ENCODE data around the gene VPS37C. TPM values are rescaled to one million over a fixed set of nuclear protein-coding genes. Genes with fewer than 3 reads are reported as not detected.

VPS37C gene
- polyA plus RNA-seq, 3 donors = 16.9 to 22.0 (median 19.2) TPM

GRCh38 chr11:61145228-61146005 lies 15.8 kb downstream of the VPS37C start:
- DNase-seq (ENCODE audit: extremely low read depth in 1 of 11, low read depth in 9 of 11, low spot score in 4 of 11) = no peak

GRCh38 chr11:61144511-61145179 lies 16.6 kb downstream of the VPS37C start:
- DNase-seq (ENCODE audit: extremely low read depth in 1 of 11, low read depth in 9 of 11, low spot score in 4 of 11) = no peak

DNA sequence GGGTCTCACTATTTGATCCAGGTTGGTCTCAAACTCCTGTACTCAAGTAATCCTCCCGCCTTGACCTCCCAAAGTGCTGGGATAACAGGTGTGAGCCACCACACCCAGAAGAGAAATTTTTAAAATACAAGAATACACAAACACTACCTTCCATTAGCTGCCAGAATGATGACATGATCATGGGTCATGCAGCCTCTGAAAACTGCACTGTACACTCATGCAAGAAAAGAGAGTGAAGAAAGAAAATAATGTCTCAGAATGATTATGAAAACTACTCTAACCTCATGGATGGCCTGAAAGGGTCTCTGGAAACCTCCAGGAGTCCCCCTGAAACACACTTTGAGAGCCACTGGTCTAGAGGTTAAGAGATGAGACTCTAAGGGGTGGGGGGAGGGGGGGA lies 18.8 kb downstream of the VPS37C start:
- no peak for DNase-seq (ENCODE audit: extremely low read depth in 1 of 11, low read depth in 9 of 11, low spot score in 4 of 11)

DNA sequence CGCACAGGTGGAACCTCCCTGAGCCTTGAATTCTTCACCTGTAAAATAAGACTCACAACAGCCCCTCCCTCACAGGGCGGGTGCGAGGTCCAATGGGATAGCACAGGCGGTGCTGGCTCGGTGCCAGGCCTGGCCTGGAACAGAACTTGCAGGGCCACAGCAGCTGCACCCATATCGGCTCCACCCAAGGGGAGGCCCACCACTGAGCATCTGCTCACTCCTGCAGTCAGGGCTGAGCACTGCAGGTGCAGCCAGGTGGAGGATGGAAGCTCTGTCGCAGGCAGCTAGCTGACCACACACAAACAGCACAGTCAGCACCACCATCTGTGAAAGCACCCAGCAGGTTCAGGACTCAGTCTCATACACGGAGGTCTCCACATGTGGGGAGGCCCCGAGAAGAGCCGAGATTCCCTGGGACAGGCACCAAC lies 19.6 kb downstream of the VPS37C start:
- DNase-seq (ENCODE audit: extremely low read depth in 1 of 11, low read depth in 9 of 11, low spot score in 4 of 11) = no peak

- DNase-seq (ENCODE audit: extremely low read depth in 1 of 11, low read depth in 9 of 11, low spot score in 4 of 11) = no peak
These were observed 20.8 kb downstream of the VPS37C start for GRCh38 chr11:61140416-61140815.

DNA sequence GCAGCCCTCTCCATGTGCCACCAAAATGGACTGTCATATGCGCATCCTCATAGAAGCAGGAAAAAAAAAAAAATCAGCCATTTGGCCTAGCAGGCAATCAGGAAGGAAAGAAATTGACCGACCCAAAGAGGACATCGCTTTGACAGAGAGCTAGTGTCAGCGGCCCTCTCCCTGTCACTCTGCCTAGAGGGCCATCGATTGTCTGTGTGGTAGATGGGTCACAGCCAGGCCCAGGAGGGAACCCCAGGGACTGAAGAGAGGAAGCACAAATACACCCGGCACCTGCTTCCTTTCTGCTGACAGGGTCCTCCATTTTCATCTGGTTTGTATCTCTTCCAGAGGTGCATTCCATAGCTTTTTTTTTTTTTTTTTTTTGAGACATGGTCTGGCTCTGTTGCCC lies 21.8 kb downstream of the VPS37C start:
- DNase-seq (ENCODE audit: extremely low read depth in 1 of 11, low read depth in 9 of 11, low spot score in 4 of 11) = no peak

GRCh38 chr11:61138935-61139334 lies 22.3 kb downstream of the VPS37C start:
- no peak for DNase-seq (ENCODE audit: extremely low read depth in 1 of 11, low read depth in 9 of 11, low spot score in 4 of 11)

DNA sequence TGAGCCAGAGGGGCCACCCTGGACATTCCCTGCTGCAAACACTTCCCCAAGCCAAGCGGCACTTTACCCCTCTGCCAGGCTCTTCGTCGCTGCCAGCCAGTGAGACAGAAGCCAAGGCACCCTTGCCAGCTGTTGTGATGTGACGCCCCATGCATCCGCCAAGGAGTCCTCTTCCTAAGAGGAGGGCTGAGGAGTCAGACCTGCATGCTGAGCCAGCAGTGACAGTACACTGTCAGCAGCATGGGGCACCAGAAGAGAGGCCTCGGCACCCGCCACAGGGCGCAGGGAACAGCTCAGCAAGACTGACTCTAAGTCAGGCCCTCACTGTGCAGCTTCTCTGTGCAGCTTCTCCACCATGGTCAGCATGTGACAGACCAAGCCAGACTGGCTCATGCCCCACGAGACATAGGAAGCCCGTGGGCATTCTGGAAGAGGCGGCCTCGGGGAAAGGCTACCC lies 26.4 kb downstream of the VPS37C start:
- no peak for DNase-seq (ENCODE audit: extremely low read depth in 1 of 11, low read depth in 9 of 11, low spot score in 4 of 11)

DNA sequence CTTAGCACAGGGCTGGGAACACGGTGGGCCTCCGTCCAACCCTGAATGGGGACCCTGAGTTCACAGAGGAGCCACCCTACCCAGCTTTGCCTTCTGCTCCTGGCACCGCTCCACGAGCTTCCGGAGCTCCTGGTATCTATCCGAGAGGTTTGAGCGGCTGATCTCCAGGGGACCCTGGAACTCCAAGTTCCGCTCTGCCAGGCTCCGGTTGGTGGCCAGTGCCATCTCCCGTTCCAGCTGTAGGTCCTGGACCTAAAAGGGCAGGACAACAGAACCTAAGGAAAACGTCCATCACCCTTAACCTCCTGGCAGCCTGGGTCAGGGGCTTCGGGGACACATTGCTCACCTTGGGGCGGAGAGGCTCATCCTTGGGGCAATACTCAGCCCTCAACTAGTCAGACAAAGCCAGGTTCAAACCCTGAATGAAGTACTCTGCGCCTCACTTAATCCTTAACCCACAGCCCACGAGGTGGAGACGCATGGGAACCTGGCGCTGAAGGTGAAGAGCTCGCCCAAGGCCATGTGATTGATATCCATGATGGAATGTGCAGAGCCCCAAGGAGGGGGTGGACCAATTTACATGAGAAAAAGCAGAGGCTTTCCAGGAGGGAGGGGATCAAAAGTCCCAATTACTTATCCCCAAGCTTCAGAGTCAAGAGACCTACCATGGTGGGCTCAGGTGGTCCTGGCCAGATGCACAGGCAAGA lies 27.1 kb downstream of the VPS37C start:
- no peak for DNase-seq (ENCODE audit: extremely low read depth in 1 of 11, low read depth in 9 of 11, low spot score in 4 of 11)

DNA sequence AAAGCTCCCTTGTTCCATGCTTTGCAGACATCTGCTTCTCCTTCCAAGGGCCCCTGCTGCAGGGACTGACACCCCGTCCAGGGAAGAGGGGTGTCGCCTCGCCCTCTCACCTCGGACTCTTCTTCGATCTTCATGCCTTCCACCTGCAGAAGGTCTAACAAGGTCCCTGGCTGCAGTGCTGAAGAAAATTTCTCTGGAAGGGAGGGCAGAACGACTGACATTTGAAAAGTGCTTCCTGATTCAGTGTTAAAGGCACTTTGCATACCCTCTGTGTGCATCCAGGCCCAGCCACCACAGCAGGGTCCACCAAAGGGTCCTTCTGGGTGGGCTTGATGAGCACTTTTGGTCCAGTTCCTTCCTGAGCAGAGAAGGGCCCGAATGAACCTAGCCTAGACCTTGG lies 28.1 kb downstream of the VPS37C start:
- no peak for DNase-seq (ENCODE audit: extremely low read depth in 1 of 11, low read depth in 9 of 11, low spot score in 4 of 11)

- no peak for DNase-seq (ENCODE audit: extremely low read depth in 1 of 11, low read depth in 9 of 11, low spot score in 4 of 11)
These were observed 28.6 kb downstream of the VPS37C start for GRCh38 chr11:61132646-61133045.

- no peak for DNase-seq (ENCODE audit: extremely low read depth in 1 of 11, low read depth in 9 of 11, low spot score in 4 of 11)
These were observed 29.1 kb downstream of the VPS37C start for GRCh38 chr11:61131998-61132555.

DNA sequence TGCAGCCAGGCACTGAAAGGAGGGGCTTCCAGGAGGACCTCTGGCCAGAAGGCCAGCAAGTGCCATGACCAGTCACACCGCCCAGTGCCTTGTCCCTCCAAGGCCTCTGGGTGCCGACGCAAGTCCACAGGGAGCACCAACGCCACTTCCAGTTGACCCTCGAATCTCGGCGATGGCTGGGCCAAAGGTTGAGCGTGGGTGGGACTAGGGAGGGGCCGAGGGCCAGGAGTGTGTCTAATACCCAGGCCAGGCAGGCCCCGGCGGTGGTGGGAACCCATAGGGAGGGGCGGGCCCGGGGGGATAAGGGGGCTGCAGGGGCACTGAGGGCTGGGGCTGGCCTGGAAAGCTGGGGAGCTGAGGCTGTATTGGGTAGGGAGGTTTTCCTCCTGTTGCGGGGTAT lies 29.6 kb downstream of the VPS37C start:
- DNase-seq (ENCODE audit: extremely low read depth in 1 of 11, low read depth in 9 of 11, low spot score in 4 of 11) = no peak

GRCh38 chr11:61131186-61131585 lies 30.0 kb downstream of the VPS37C start:
- no peak for DNase-seq (ENCODE audit: extremely low read depth in 1 of 11, low read depth in 9 of 11, low spot score in 4 of 11)

DNA sequence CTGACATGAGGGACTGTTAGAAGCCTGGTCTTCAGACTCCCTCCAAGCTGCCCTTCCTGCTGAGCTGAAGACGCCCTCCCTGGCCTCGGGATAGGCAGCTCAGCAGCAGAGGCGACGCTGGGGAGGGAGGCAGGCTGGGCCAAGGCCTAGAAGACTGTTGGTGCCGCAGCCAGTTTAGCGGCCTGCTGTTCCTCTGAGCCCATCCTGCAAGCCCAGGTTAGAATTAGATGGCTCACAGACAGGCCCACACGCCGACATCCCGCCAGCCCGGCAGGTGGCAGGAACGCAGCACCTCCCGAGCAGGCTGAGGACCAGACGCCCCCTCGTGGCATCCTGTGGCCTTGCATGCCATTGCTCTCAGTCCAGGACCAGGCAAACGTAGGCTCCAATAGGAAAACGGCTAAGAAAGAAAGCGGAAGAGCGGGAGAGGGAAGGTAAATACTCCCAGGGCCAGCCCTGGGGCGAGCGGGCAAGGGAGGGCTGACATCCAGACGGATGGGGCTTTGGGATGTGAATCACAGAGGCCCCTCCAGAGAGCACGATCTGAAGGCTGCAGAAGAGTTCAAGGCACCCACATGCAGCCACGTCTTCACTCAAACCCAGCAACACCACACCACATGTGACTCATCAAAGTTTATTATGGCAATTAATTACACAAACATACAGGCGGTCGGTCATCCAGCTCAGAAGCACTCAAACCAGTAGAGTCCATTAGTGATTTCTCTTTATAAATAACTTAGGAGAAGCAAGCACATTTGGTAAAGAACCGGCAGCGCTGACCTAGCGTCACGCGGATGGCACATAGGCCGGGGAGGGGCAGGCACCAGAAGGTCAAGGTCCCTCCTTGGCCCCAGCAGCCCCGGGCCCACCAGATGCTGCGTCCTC lies 31.3 kb downstream of the VPS37C start:
- peak; percentile 73 to 89 (median 88) for DNase-seq (ENCODE audit: extremely low read depth in 1 of 11, low read depth in 9 of 11, low spot score in 4 of 11)

DNA sequence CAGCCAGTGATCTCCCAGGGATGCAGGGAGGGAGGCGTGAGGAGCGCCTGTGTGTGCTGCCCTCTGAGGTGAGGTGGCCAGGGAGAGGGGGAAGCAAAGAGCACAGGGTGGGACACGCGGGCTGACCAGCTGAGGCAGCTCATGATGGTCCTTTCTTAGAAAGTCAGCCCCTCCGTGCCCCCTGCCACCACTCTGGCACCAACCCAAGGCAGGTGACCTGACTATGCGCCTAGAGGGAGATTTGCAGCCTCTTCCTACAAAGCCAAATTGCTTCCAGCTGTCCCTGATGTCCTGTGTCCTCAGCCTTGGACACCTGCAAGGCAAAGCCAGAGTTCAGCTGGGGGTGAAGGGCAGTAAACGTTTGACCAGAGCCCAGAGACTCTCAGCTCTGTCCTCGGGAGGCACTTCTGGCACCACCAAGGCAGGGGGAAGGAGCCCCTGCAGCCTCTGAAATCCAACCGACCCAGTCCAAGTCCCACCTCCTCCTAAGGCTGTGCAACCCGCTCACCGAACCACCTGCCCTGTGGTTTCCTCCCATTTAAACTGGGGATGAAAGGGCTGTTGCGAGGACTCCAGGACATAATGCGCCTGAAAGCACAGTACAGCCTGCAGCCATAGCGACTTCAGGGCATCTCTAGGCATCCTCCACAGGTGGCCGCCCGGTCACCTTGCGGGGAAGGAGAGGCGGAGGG lies 32.1 kb downstream of the VPS37C start:
- DNase-seq (ENCODE audit: extremely low read depth in 1 of 11, low read depth in 9 of 11, low spot score in 4 of 11) = no peak

DNA sequence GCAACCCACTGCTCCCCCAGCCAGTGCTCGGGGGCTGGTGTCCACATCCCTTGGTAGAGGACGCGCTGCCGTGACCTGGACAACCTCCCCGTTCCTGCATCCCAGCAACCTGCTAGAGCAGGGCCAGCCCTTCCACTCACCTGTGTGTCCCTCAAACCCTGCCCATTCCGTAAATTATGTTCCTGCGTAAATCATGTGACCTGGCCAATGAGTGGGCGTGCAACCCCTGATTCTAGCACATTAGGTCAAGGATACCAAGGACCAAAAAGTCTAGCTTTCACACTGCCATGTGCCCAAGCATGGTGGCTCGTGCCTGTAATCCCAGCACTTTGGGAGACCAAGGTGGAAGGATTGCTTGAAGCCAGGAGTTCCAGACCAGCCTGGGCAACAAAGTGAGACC lies 33.2 kb downstream of the VPS37C start:
- DNase-seq (ENCODE audit: extremely low read depth in 1 of 11, low read depth in 9 of 11, low spot score in 4 of 11) = no peak

GRCh38 chr11:61126256-61126655 lies 35.0 kb downstream of the VPS37C start:
- no peak for DNase-seq (ENCODE audit: extremely low read depth in 1 of 11, low read depth in 9 of 11, low spot score in 4 of 11)
